GM19023 (cell line): ENCODE results near the gene SYTL2.

Experiments used
- ATAC-seq: cut with Tn5 transposase; IDR thresholded peaks from one replicate; pipeline ENCODE4 v1.9.1; 2021; ENCODE audit warnings: mild to moderate bottlenecking, moderate library complexity; ENCODE audit not compliant: unreplicated experiment

SYTL2 gene

GRCh38 chr11:85767246-85767945, 43.5 kb downstream of the SYTL2 start:
- no peak for ATAC-seq

- ATAC-seq = no peak
Measured at GRCh38 chr11:85766721-85767161, 44.2 kb downstream of the SYTL2 start.

- ATAC-seq = no peak
Measured at GRCh38 chr11:85764796-85765195, 46.1 kb downstream of the SYTL2 start.

- no peak for ATAC-seq
Measured at GRCh38 chr11:85762226-85762625, 48.7 kb downstream of the SYTL2 start.

GRCh38 chr11:85759915-85760314, 51.0 kb downstream of the SYTL2 start:
- no peak for ATAC-seq

GRCh38 chr11:85758480-85759039, 52.4 kb downstream of the SYTL2 start:
- no peak for ATAC-seq

GRCh38 chr11:85758026-85758425, 52.9 kb downstream of the SYTL2 start:
- ATAC-seq = no peak

- ATAC-seq = no peak
Measured at GRCh38 chr11:85756401-85757200, 54.3 kb downstream of the SYTL2 start.

DNA sequence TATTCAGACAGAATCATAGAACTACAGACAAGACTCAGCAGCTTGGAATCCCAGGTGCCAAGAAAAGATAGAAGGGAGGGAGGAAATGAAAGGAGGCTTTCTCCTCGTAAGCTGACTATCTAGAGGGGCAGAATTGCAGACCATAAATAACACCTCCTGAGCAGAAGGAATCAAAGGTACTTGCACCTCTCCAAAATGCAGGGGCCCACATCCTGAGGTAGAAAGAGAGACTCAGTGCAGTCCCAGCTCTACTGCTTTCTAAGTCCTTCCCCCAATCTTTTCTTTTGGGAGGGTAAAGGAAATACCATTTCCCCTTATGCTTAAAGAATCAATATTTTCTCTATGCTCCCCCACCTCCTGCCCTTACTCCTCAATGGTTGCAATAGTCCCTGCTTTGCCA, 55.2 kb downstream of the SYTL2 start:
- ATAC-seq = no peak

DNA sequence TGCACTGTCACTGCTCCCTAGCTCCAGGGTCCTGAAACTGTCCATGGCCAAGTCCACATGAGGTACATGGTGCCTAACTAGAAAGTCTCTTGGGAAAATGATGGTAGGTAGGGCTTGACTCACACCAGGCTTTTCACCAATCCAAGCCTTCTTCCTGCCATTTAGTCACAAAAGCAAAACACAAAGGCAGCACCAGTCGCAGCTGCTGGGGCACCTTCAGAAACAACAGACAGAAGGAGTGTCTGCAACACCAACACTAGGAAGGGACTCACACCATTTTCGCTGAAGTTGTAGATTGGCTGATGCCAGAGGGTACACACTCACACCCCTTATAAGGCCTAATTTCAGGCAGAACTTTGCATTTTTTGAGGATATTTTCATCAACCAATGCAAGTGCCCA, 55.7 kb downstream of the SYTL2 start:
- ATAC-seq = no peak

GRCh38 chr11:85752890-85753581, 57.9 kb downstream of the SYTL2 start:
- ATAC-seq = no peak

GRCh38 chr11:85752201-85752889, 58.6 kb downstream of the SYTL2 start:
- ATAC-seq = no peak

DNA sequence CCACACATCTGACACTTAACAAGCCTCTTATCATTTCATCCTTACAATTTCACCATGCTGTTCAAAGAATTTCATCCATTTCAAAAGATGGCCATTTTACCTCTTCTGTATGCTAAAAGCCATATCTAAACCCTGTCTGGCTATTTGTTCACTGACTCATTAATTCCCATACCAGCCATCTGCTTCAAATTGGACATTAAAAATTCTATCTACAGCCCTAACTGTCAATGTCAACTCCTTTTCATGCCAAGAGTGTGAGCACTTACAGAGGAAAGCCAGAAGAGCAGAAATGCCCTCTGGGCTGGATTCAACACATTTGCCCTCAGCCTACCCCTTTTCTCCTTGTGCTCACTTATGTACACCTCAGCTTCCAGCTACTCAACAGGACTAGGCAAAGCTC, 59.2 kb downstream of the SYTL2 start:
- ATAC-seq = no peak

- no peak for ATAC-seq
Measured at GRCh38 chr11:85750646-85751045, 60.3 kb downstream of the SYTL2 start.

DNA sequence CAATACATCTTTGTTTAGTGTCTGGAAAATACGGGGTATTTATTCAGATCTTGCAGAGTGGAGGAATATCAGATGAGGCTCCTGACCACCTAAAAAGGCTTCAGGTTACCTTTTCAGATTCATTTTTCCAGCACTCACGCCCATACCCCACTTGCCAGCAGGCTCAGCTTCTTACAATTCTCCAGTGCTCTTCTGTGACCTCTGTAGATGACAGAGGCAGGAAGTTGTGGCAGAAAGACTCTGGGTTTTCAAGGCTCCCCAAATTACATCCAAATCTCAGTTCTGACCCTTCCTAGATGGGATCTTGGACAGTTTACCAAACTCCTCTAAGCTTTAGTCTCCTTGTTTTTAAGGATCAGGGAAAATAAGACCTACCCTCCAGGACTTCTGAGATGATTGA, 61.1 kb downstream of the SYTL2 start:
- no peak for ATAC-seq

DNA sequence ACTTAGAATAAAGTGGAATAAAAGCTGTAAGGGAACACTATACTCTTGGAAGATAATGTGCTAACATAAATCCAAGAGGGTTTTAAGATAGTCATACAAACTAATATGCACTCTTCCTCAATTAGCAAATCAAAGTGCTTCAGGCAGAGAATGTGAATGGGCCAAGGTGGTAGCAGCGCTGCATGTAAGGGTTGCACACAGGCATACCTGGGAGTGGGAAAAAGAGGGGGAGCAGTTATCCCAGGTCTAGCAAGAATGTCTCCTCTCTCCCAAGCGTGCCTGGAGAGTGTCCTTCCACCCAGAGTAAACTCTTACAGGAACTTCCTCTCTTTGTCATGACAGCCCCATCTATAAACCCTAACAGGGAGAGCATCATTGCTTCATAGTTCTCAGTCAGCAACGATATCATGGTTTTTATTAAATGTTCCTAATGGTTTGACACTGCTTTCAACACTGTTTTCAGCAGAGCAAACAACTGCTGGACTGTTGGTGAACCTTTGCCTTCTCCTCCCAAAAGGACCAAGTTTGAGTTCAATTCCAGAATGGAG, 61.6 kb downstream of the SYTL2 start:
- ATAC-seq = no peak

GRCh38 chr11:85748455-85748891, 62.5 kb downstream of the SYTL2 start:
- no peak for ATAC-seq

GRCh38 chr11:85746670-85747069, 64.3 kb downstream of the SYTL2 start:
- ATAC-seq = no peak

GRCh38 chr11:85745626-85746025, 65.3 kb downstream of the SYTL2 start:
- ATAC-seq = no peak

DNA sequence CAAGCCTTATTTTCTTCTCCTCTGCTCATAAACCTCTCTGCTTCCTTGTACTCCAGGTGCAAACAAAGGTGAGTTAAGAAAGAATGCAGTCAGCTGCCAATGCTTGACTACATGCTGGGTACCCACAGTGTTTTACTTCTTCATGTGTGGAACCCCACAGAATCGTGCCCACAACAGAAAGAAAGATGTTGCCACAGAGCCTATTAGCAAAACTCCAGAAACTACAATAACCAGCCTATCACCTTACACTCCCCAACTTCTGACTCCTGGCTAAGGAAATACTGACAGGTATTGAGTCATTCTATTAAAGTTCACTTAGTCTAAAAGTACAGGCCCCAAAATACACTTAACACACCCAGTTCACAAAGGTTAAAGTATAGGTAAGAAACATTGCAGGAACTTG, 68.1 kb downstream of the SYTL2 start:
- no peak for ATAC-seq
